IPS DF 6.9 (cell line): ENCODE results near the gene LIF.

Experiments used
- DNase-seq: peaks from one replicate; pipeline ENCODE4 v3.0.0-alpha.2; 2013; ENCODE audit warnings: low read depth, low spot score
- H3K27ac ChIP-seq: one replicate; pipeline ENCODE4 v1.5.1; 2013; ENCODE audit warnings: low read length, control low read depth
- H3K27me3 ChIP-seq: 2 replicates; pipeline ENCODE4 v1.6.1; 2013; ENCODE audit warnings: mild to moderate bottlenecking, low read length; ENCODE audit not compliant: control insufficient read depth, insufficient read depth
- H3K36me3 ChIP-seq: 2 replicates; pipeline ENCODE4 v1.6.1; 2013; ENCODE audit warnings: low read length; ENCODE audit not compliant: control insufficient read depth, insufficient read depth
- H3K4me1 ChIP-seq: 2 replicates; pipeline ENCODE4 v1.6.1; 2013; ENCODE audit warnings: low read length; ENCODE audit not compliant: control insufficient read depth, insufficient read depth
- H3K4me3 ChIP-seq: 2 replicates; pipeline ENCODE4 v1.5.1; 2013; ENCODE audit warnings: mild to moderate bottlenecking, low read length
- H3K9me3 ChIP-seq: 2 replicates; pipeline ENCODE4 v1.6.1; 2013; ENCODE audit warnings: low read length, inconsistent platforms; ENCODE audit not compliant: control insufficient read depth, insufficient read depth
- WGBS: extraction: QIAGEN DNeasy Blood & Tissue Kit; methylation state at CpG from one replicate; pipeline ENCODE4 v1.1.7; 2013; ENCODE audit warnings: mixed read lengths, missing lambda C conversion rate; ENCODE audit not compliant: insufficient read length, insufficient coverage; 5-methylcytosine and 5-hydroxymethylcytosine counted together

Gene LIF

GRCh38 chr22:30289980-30290313, 43.4 kb upstream of the LIF start:
- H3K36me3 ChIP-seq = no peaks in the 10 kb centered on the region; the same call in 1 of the 2 replicates
- no peak overlapping the region for H3K27ac ChIP-seq
- no peak for DNase-seq
- H3K4me3 ChIP-seq = peak overlapping the region; percentile 48; the same call in 1 of the 2 replicates
- no CpG with 5 or more reads among the region's 12 CpGs for WGBS
- no peaks in the 10 kb centered on the region for H3K9me3 ChIP-seq
- no peaks in the 10 kb centered on the region for H3K27me3 ChIP-seq
- H3K4me1 ChIP-seq = peaks cover 5% of the 10 kb centered on the region

DNA sequence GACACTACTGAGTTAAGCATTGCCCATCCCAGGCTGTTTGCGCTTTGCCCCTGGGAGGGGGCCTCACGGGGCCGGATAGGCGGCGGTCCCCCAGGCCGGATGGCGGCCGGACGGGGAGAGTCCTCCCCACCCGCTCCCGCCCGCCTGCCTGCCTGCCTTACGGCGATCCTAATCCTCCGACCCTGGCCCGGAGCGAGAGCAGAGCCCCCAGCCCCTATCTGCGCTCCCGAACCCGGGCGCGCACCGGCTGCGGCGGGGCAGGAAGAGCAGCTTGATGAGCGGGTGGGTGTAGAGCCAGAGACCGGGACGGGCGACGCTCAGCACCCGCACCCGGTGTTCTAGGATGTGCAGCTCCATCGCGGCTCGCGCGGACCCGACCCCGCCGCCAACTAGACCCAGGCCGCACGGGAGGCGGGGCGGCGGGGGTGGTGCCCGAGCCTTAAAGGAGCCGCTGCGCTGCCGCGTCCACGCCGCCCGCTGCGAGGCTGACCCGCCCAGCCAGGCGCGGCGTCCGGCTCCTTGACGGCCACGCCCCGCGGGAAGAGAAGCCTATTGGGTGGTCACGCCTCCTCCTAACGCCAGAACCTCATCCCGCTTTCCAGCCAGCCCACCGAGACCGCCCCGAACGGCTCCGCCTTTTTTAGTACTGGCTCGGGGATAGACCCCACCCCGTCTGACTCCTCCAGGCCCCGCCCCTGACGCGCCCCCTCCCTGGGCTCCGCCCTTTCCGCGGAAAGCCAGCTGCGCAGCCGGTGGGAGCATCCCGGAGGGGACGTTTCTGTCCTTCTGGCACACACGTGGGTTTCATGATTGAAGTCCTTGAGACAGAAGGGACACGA, 42.8 kb upstream of the LIF start, which contains the start of gene CASTOR1:
Gene CASTOR1 (minus strand): TSS at position 365 of the 839 bp plus-strand sequence. CDS start 8 bp downstream, at position 357.
- WGBS = no CpG with 5 or more reads among the region's 85 CpGs
- Histone ChIP-seq H3K27me3 (no peaks in the 10 kb centered on the region), H3K36me3 (no peaks in the 10 kb centered on the region), H3K27ac (no peak within 1 kb of the TSS), H3K4me3 (peak within 1 kb of the TSS; percentile 76), H3K4me1 (peaks cover 5% of the 10 kb centered on the region), H3K9me3 (no peaks in the 10 kb centered on the region)
- DNase-seq = peak; percentile 94

- Histone ChIP-seq H3K4me3 (peak overlapping the region; percentile 76; the same call in 1 of the 2 replicates), H3K27ac (no peak overlapping the region), H3K9me3 (no peaks in the 10 kb centered on the region), H3K36me3 (no peaks in the 10 kb centered on the region), H3K4me1 (peaks cover 5% of the 10 kb centered on the region), H3K27me3 (no peaks in the 10 kb centered on the region)
- no CpG with 5 or more reads among the region's 27 CpGs for WGBS
- no peak for DNase-seq
Measured at GRCh38 chr22:30288419-30289140, 42.0 kb upstream of the LIF start.

DNA sequence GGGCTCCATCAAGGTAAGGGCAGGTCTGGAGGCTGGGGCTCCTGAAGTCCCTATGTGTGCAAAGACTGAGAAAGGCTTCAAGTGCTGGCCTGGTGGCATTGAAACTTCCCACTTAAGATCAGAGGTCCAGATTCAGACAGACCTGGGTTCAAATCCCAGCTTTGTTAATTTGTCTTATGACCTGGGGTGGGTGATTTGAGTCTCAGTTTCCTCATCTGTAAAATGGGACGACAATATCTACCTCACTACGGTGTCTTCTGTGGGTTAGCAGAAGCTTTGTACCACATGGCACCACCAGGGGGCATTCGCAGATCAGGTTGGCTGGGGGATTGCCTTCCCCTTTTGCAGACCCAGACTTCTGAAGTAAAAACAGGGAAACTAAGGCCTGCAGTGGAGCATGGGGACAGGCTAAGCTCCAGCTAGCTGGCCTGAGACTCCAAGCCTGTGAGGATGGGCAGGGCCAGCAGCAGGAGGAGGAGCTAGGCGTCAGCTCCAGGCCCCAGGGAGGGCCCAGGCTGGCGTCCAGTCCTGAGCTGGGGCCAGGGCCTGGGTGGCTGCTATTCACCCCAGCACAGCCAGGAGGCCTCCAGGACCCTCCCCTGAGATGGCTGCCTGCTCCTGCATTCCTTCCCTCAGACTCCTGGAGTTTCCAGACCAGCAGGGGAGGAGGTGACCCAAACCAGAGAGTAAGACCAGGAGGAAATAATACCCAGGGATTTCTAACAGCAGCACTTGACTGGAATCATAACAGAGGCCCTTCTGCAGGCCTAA, 41.3 kb upstream of the LIF start:
- Histone ChIP-seq H3K4me1 (peaks cover 5% of the 10 kb centered on the region), H3K27me3 (no peaks in the 10 kb centered on the region), H3K27ac (no peak overlapping the region), H3K36me3 (no peaks in the 10 kb centered on the region), H3K9me3 (no peaks in the 10 kb centered on the region), H3K4me3 (no peak overlapping the region)
- peak; percentile 82 for DNase-seq
- no CpG with 5 or more reads among the region's 5 CpGs for WGBS

- Histone ChIP-seq H3K4me3 (no peak overlapping the region), H3K27me3 (no peaks in the 10 kb centered on the region), H3K36me3 (no peaks in the 10 kb centered on the region), H3K4me1 (peaks cover 5% of the 10 kb centered on the region), H3K27ac (no peak overlapping the region), H3K9me3 (no peaks in the 10 kb centered on the region)
- WGBS = no CpG with 5 or more reads among the region's 31 CpGs
- DNase-seq = no peak
Measured at GRCh38 chr22:30286813-30287647, 40.5 kb upstream of the LIF start.

DNA sequence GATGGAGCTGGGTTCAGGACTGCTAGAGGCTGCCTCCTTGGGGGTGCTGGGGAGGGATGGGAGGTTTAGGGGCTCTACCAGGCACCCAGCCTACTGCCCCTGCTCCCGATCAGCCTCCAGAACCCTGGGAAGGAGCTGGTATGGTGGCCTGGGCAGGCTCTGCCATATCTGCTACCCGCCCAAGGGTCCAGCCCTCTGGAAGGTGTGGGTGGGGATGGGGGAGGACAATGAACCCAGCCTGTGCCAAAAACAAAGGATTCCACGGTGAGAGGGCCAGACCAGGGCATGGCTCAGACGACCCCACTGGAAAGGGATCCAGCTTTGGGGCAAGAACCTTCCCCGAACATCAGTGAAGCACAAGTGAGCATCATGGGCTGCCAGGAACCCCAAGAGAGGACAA, 39.8 kb upstream of the LIF start:
- peaks cover 5% of the 10 kb centered on the region for H3K4me1 ChIP-seq
- WGBS = no CpG with 5 or more reads among the region's 5 CpGs

GRCh38 chr22:30285846-30286200, 39.3 kb upstream of the LIF start:
- H3K4me3 ChIP-seq = no peak overlapping the region
- peaks cover 5% of the 10 kb centered on the region for H3K4me1 ChIP-seq
- H3K36me3 ChIP-seq = no peaks in the 10 kb centered on the region
- no peak for DNase-seq
- no peak overlapping the region for H3K27ac ChIP-seq
- no CpG with 5 or more reads among the region's 8 CpGs for WGBS
- no peaks in the 10 kb centered on the region for H3K9me3 ChIP-seq
- H3K27me3 ChIP-seq = no peaks in the 10 kb centered on the region

More for the DNA sequence above, 39.8 kb upstream of the LIF start:
- no peak for DNase-seq
- H3K27me3 ChIP-seq = no peaks in the 10 kb centered on the region
- no peak overlapping the region for H3K27ac ChIP-seq
- no peaks in the 10 kb centered on the region for H3K36me3 ChIP-seq
- no peak overlapping the region for H3K4me3 ChIP-seq
- H3K9me3 ChIP-seq = no peaks in the 10 kb centered on the region

DNA sequence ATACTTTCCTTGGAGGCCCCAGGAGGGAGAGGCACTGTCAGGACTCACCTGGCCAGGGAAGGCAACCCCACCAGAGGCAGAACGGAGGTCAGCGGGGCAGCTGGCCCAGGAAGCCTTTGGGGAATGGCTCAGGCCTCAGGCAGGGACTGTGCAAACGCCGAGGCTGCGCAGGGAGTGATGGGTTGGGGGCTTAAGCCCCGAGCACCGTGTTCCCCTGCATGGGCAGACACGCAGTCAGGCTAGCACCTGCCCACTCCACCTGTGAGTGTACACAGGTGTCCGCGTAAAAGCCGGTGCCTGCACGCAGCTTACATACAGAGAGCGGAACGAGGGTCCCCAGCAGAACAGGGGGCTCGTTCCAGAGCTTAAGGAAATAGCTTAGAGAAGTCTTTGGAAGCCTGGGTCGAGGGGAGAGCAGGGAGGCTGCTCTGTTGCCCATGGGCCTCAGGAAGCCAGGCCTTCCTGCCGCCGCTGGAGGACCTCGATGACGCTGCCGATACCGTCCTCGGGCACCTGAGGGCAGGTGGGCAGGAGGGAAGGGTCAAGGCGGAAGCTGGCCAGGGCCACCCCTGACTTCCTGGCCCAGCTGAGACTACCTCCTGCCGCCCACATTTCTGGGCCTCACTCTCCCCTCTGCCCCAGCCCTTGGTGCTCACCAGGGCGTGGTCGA, 38.8 kb upstream of the LIF start:
- no peaks in the 10 kb centered on the region for H3K9me3 ChIP-seq
- no peak overlapping the region for H3K4me3 ChIP-seq
- WGBS = no CpG with 5 or more reads among the region's 27 CpGs
- H3K27ac ChIP-seq = no peak overlapping the region
- H3K27me3 ChIP-seq = no peaks in the 10 kb centered on the region
- no peaks in the 10 kb centered on the region for H3K36me3 ChIP-seq
- DNase-seq = no peak
- peaks cover 3% of the 10 kb centered on the region; the same call in 1 of the 2 replicates for H3K4me1 ChIP-seq

- peaks cover 3% of the 10 kb centered on the region; the same call in 1 of the 2 replicates for H3K4me1 ChIP-seq
- no peaks in the 10 kb centered on the region for H3K36me3 ChIP-seq
- no peak overlapping the region for H3K4me3 ChIP-seq
- WGBS = no CpG with 5 or more reads among the region's 4 CpGs
- no peak for DNase-seq
- H3K9me3 ChIP-seq = no peaks in the 10 kb centered on the region
- H3K27ac ChIP-seq = no peak overlapping the region
- no peaks in the 10 kb centered on the region for H3K27me3 ChIP-seq
Measured at GRCh38 chr22:30284666-30285065, 38.1 kb upstream of the LIF start.
